Astrocyte (in vitro differentiated cells and primary cell): ENCODE results near the gene GDF10. TPM values are rescaled to one million over a fixed set of nuclear protein-coding genes. Genes with fewer than 3 reads are reported as not detected.

Experiments
- DNase-seq: peaks from one replicate; pipeline ENCODE4 v3.0.0-alpha.2; 2010; ENCODE audit warnings: low read depth
- FAIRE-seq: peaks from 2 replicates; lab custom pipeline; 2011; peaks lifted over from hg19 to GRCh38; lab: Jason Lieb, UNC
- H2AFZ ChIP-seq: 2 replicates; pipeline ENCODE4 v1.6.0; 2012; ENCODE audit warnings: low read depth, low read length, inconsistent platforms
- H3K27ac ChIP-seq: 2 replicates; pipeline ENCODE4 v1.5.1; 2011; ENCODE audit warnings: low read depth, low read length, inconsistent platforms
- H3K27me3 ChIP-seq: 2 replicates; pipeline ENCODE4 v1.6.0; 2011; ENCODE audit warnings: low read length, inconsistent platforms; ENCODE audit not compliant: insufficient read depth
- H3K36me3 ChIP-seq: 2 replicates; pipeline ENCODE4 v1.5.1; 2011; ENCODE audit warnings: low read length, inconsistent platforms; ENCODE audit not compliant: insufficient read depth
- H3K4me1 ChIP-seq: 2 replicates; pipeline ENCODE4 v1.5.1; 2011; ENCODE audit warnings: low read length, inconsistent platforms; ENCODE audit not compliant: insufficient read depth
- H3K4me2 ChIP-seq: 2 replicates; pipeline ENCODE4 v1.6.0; 2012; ENCODE audit warnings: low read length, inconsistent platforms
- H3K4me3 ChIP-seq: 2 replicates; pipeline ENCODE4 v1.5.1; 2011; ENCODE audit warnings: low read depth, mild to moderate bottlenecking, low read length, inconsistent platforms; ENCODE audit not compliant: insufficient read depth
- H3K79me2 ChIP-seq: 2 replicates; pipeline ENCODE4 v1.6.0; 2012; ENCODE audit warnings: mild to moderate bottlenecking, low read length, inconsistent platforms; ENCODE audit not compliant: insufficient read depth
- H3K9ac ChIP-seq: 2 replicates; pipeline ENCODE4 v1.6.0; 2012; ENCODE audit warnings: mild to moderate bottlenecking, low read length, inconsistent platforms
- H3K9me3 ChIP-seq: 2 replicates; pipeline ENCODE4 v1.5.1; 2012; ENCODE audit warnings: low read depth, mild to moderate bottlenecking, low read length, inconsistent platforms; ENCODE audit not compliant: insufficient read depth
- H4K20me1 ChIP-seq: 2 replicates; pipeline ENCODE4 v1.6.0; 2012; ENCODE audit warnings: low read length, inconsistent platforms; ENCODE audit not compliant: insufficient read depth
- H3K27ac Mint-ChIP-seq: one replicate; pipeline ENCODE4 v1.8.0; 2021; ENCODE audit warnings: mild to moderate bottlenecking, mixed read lengths; ENCODE audit not compliant: unreplicated experiment
- H3K27me3 Mint-ChIP-seq: one replicate; pipeline ENCODE4 v1.8.0; 2021; ENCODE audit warnings: low read depth, mixed read lengths; ENCODE audit not compliant: unreplicated experiment
- H3K36me3 Mint-ChIP-seq: one replicate; pipeline ENCODE4 v1.8.0; 2021; ENCODE audit warnings: low read depth, mixed read lengths; ENCODE audit not compliant: unreplicated experiment
- H3K4me1 Mint-ChIP-seq: one replicate; pipeline ENCODE4 v1.8.0; 2021; ENCODE audit warnings: low read depth, mixed read lengths; ENCODE audit not compliant: unreplicated experiment
- H3K4me3 Mint-ChIP-seq: one replicate; pipeline ENCODE4 v1.8.0; 2021; ENCODE audit warnings: mild to moderate bottlenecking, moderate library complexity, mixed read lengths; ENCODE audit not compliant: unreplicated experiment
- H3K9me3 Mint-ChIP-seq: one replicate; pipeline ENCODE4 v1.8.0; 2021; ENCODE audit warnings: mild to moderate bottlenecking, mixed read lengths; ENCODE audit not compliant: unreplicated experiment
- EZH2 ChIP-seq: IDR thresholded peaks from 2 replicates; pipeline ENCODE4 v1.6.1; 2012; ENCODE audit warnings: mild to moderate bottlenecking, low read length, inconsistent platforms; ENCODE audit not compliant: insufficient read depth
- total RNA-seq: library from RNA; stranded (reverse); gene quantifications from 2 replicates; pipeline ENCODE4 v1.2.1, GENCODE V29; 2021
- TF ChIP-seq, protein P1 (sequence below): IDR thresholded peaks from 2 replicates; pipeline ENCODE4 v1.5.1; 2011; ENCODE audit warnings: low read depth, mild to moderate bottlenecking, inconsistent platforms, low read length, moderate library complexity; ENCODE audit not compliant: insufficient read depth

GDF10 gene
- total RNA-seq, 1 donor from 2014 or later, result 2.2 TPM

DNA sequence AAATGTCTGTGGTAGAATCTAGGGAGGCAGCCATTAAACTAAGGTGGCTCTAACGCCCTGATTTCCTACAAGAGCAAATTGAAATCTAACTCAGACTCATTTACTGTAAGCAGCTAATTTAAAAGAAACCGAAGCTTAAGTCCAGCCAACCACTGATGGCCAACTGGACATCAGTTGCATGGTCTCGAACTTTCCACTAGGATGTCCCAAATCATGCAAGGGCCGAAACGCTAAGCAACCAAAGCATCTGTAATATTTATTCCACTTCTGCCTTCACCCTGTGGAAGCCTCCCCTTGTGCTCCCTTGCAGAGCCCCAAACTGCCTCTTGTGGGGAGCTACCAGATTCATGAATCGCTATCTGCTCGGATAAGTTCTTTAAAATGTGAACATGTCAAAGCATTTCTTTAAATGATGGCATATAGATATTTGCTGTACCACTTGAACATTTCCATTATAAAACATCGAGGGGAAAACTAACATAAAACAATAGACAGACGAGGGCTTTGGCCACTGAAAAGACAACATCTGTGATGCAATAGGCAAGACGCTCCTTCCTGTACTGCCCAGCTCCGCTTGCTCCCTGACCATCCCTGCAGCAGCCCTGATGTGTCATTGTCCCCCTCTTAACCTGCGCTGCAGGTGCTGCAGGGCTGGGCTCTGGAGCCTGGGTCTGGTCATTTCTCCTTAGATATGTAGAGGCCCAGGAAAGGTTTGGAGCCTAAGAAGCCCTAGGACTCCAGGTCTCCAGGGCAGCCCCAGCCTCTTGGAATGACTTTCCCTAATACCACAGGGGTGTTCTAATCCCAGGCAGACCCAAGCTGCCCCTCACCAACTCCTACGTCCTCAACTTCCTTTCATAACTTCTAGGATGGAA, 45.2 kb downstream of the GDF10 start:
- H3K27ac Mint-ChIP-seq, result no peak overlapping the region
- H3K79me2 ChIP-seq, result no peaks in the 10 kb centered on the region

DNA sequence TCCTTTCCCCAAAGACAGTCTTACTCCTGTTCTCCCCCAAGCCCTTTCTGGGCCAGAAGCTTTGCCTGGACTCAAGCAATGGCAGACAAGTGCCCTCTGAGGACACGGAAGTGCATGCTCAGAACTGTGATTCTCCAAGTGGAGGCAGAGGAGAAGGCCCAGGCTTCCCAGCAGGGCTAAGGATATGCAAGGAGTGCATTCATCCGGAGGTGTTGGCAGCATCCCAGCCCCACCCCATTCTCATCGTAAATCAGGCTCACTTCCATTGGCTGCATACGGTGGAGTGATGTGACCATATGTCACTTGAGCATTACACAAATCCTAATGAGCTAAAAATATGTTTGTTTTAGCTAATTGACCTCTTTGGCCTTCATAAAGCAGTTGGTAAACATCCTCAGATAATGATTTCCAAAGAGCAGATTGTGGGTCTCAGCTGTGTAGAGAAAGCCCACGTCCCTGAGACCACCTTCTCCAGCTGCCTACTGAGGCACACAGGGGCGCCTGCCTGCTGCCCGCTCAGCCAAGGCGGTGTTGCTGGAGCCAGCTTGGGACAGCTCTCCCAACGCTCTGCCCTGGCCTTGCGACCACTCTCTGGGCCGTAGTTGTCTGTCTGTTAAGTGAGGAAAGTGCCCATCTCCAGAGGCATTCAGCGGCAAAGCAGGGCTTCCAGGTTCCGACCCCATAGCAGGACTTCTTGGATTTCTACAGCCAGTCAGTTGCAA, 46.7 kb downstream of the GDF10 start:
- H3K36me3 Mint-ChIP-seq, result no peaks in the 10 kb centered on the region
- Histone ChIP-seq H3K36me3 (no peaks in the 10 kb centered on the region), H2AFZ (no peak overlapping the region), H3K4me2 (no peak overlapping the region), H3K27me3 (peaks cover 6% of the 10 kb centered on the region), H3K27ac (no peak overlapping the region), H3K9me3 (no peaks in the 10 kb centered on the region), H3K4me1 (no peaks in the 10 kb centered on the region), H3K4me3 (no peak overlapping the region), H3K9ac (no peak overlapping the region), H4K20me1 (no peaks in the 10 kb centered on the region), H3K79me2 (no peaks in the 10 kb centered on the region)
- no peak overlapping the region for H3K4me3 Mint-ChIP-seq
- no peak overlapping the region for H3K27ac Mint-ChIP-seq
- H3K9me3 Mint-ChIP-seq, result peaks cover 2% of the 10 kb centered on the region
- peaks cover 17% of the 10 kb centered on the region for H3K27me3 Mint-ChIP-seq
- TF ChIP-seq, protein P1, sequence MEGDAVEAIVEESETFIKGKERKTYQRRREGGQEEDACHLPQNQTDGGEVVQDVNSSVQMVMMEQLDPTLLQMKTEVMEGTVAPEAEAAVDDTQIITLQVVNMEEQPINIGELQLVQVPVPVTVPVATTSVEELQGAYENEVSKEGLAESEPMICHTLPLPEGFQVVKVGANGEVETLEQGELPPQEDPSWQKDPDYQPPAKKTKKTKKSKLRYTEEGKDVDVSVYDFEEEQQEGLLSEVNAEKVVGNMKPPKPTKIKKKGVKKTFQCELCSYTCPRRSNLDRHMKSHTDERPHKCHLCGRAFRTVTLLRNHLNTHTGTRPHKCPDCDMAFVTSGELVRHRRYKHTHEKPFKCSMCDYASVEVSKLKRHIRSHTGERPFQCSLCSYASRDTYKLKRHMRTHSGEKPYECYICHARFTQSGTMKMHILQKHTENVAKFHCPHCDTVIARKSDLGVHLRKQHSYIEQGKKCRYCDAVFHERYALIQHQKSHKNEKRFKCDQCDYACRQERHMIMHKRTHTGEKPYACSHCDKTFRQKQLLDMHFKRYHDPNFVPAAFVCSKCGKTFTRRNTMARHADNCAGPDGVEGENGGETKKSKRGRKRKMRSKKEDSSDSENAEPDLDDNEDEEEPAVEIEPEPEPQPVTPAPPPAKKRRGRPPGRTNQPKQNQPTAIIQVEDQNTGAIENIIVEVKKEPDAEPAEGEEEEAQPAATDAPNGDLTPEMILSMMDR, result no peak
- no peak for TF ChIP-seq EZH2
- no peaks in the 10 kb centered on the region for H3K4me1 Mint-ChIP-seq
- FAIRE-seq (no peak), DNase-seq (no peak)

More for the DNA sequence above, 45.2 kb downstream of the GDF10 start:
- Histone ChIP-seq H3K4me1 (no peaks in the 10 kb centered on the region), H3K27ac (no peak overlapping the region), H3K36me3 (no peaks in the 10 kb centered on the region), H3K9me3 (no peaks in the 10 kb centered on the region), H3K4me3 (no peak overlapping the region), H3K9ac (no peak overlapping the region), H2AFZ (no peak overlapping the region), H4K20me1 (no peaks in the 10 kb centered on the region), H3K4me2 (no peak overlapping the region), H3K27me3 (peaks cover 6% of the 10 kb centered on the region)
- Mint-ChIP-seq H3K4me3 (no peak overlapping the region), H3K9me3 (peaks cover 2% of the 10 kb centered on the region), H3K4me1 (no peaks in the 10 kb centered on the region), H3K36me3 (no peaks in the 10 kb centered on the region), H3K27me3 (peaks cover 22% of the 10 kb centered on the region)
- no peak for FAIRE-seq
- DNase-seq, result no peak
- TF ChIP-seq, protein P1, result no peak
- TF ChIP-seq EZH2, result no peak
